Lung (tissue), 12 donors: ENCODE results near the gene CDC45. TPM values are rescaled to one million over a fixed set of nuclear protein-coding genes. Genes with fewer than 3 reads are reported as not detected.

Source experiments
- ATAC-seq: fragments of 200-7000 bp; cut with Tn5 transposase; one replicate; pipeline ENCODE4 v1.9.1; 2020; ENCODE audit warnings: moderate number of reproducible peaks; ENCODE audit not compliant: insufficient read depth, low FRiP score
- DNase-seq, 3 donors: peaks; one replicate each; pipeline ENCODE4 v3.0.0-alpha.2; 2013 to 2017
- H3K27ac ChIP-seq, 2 donors: one replicate each; pipeline ENCODE4 v1.5.1; 2013; ENCODE audit warnings: mild to moderate bottlenecking in 2 of 2, moderate library complexity in 2 of 2, control low read depth in 1 of 2, inconsistent platforms in 1 of 2, low read depth in 1 of 2, low read length in 1 of 2
- H3K27me3 ChIP-seq, 3 donors: one replicate each; pipeline ENCODE4 v1.5.1; 2013; ENCODE audit warnings: low read length in 2 of 3; ENCODE audit not compliant: control insufficient read depth in 3 of 3, insufficient read depth in 3 of 3
- H3K36me3 ChIP-seq, 4 donors: one replicate each; pipeline ENCODE4 v1.5.1; 2013; ENCODE audit warnings: low read length in 4 of 4, mild to moderate bottlenecking in 1 of 4, moderate library complexity in 1 of 4; ENCODE audit not compliant: control insufficient read depth in 4 of 4, insufficient read depth in 4 of 4
- H3K4me1 ChIP-seq, 5 donors: one replicate each; pipeline ENCODE4 v1.5.1; 2013; ENCODE audit warnings: low read length in 5 of 5, mild to moderate bottlenecking in 2 of 5, moderate library complexity in 1 of 5; ENCODE audit not compliant: control insufficient read depth in 5 of 5, insufficient read depth in 5 of 5
- H3K4me3 ChIP-seq: one replicate; pipeline ENCODE4 v1.5.1; 2013; ENCODE audit warnings: mild to moderate bottlenecking, control low read depth, moderate library complexity
- H3K9ac ChIP-seq, 2 donors: one replicate each; pipeline ENCODE4 v1.5.1; 2013; ENCODE audit warnings: low read length in 2 of 2, control low read depth in 1 of 2; ENCODE audit not compliant: insufficient read depth in 1 of 2
- H3K9me3 ChIP-seq, 4 donors: one replicate each; pipeline ENCODE4 v1.5.1; 2013; ENCODE audit warnings: low read length in 3 of 4, mild to moderate bottlenecking in 1 of 4, moderate library complexity in 1 of 4; ENCODE audit not compliant: control insufficient read depth in 4 of 4, insufficient read depth in 3 of 4
- WGBS, 2 donors: extraction: QIAGEN DNeasy Blood & Tissue Kit; methylation state at CpG; one replicate each; pipeline ENCODE4 v1.1.7; 2013; 5-methylcytosine and 5-hydroxymethylcytosine counted together
- polyA plus RNA-seq, 2 donors: library from polyadenylated mRNA; stranded (reverse); fragments of 200-250 nt; gene quantifications; one replicate each; pipeline ENCODE4 v1.2.1, GENCODE V29; 2013
- total RNA-seq, 2 donors: library from RNA; depleted of rRNA in 1 of 2; stranded (reverse); fragments of >200 nt in 1 of 2; gene quantifications; one replicate each; pipeline ENCODE4 v1.2.1, GENCODE V29; 2014 to 2021
- TF ChIP-seq, protein P1 (sequence below): IDR thresholded peaks from 2 replicates; pipeline ENCODE4 v1.5.1; 2012; ENCODE audit warnings: mild to moderate bottlenecking; ENCODE audit errors: control extremely low read depth, extremely low read depth
- donor health status: control.
- donor health status: control.
- donor health status: Bipolar disorder and iron deficiency.
- donor health status: healthy.
- donor health status: DM: yes; HTN: yes; CAD: no.

Gene CDC45
- total and polyA plus RNA-seq, 4 donors = 2.1 to 6.8 (median 3.1) TPM

- Histone ChIP-seq H3K27me3 (no peaks in the 10 kb centered on the region), H3K9ac (no peak overlapping the region), H3K9me3 (peaks cover 0 to 5% (median 0%) of the 10 kb centered on the region in 4 donors), H3K27ac (no peak overlapping the region), H3K36me3 (no peaks in the 10 kb centered on the region), H3K4me1 (peaks cover 0 to 6% (median 0%) of the 10 kb centered on the region in 5 donors), H3K4me3 (no peak overlapping the region)
- 89 to 98% methylated on average over 2 of the region's 2 CpGs for WGBS, 2 donors
- DNase-seq (no peak), ATAC-seq (no peak)
- TF ChIP-seq, protein P1, sequence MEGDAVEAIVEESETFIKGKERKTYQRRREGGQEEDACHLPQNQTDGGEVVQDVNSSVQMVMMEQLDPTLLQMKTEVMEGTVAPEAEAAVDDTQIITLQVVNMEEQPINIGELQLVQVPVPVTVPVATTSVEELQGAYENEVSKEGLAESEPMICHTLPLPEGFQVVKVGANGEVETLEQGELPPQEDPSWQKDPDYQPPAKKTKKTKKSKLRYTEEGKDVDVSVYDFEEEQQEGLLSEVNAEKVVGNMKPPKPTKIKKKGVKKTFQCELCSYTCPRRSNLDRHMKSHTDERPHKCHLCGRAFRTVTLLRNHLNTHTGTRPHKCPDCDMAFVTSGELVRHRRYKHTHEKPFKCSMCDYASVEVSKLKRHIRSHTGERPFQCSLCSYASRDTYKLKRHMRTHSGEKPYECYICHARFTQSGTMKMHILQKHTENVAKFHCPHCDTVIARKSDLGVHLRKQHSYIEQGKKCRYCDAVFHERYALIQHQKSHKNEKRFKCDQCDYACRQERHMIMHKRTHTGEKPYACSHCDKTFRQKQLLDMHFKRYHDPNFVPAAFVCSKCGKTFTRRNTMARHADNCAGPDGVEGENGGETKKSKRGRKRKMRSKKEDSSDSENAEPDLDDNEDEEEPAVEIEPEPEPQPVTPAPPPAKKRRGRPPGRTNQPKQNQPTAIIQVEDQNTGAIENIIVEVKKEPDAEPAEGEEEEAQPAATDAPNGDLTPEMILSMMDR = no peak
These were observed 69.2 kb downstream of the CDC45 start for GRCh38 chr22:19548964-19549363.

- no peak overlapping the region for H3K27ac ChIP-seq
- ATAC-seq (no peak), DNase-seq (no peak)
- peaks cover 0 to 4% (median 0%) of the 10 kb centered on the region in 5 donors for H3K4me1 ChIP-seq
- H3K27me3 ChIP-seq = no peaks in the 10 kb centered on the region
- H3K9me3 ChIP-seq = peaks cover 0 to 5% (median 0%) of the 10 kb centered on the region in 4 donors
- 87% methylated on average over 7 of the region's 7 CpGs for WGBS, 2 donors
- H3K4me3 ChIP-seq = no peak overlapping the region
- TF ChIP-seq, protein P1 = no peak
- no peaks in the 10 kb centered on the region for H3K36me3 ChIP-seq
- no peak overlapping the region for H3K9ac ChIP-seq
These were observed 69.7 kb downstream of the CDC45 start for GRCh38 chr22:19549428-19549827.

DNA sequence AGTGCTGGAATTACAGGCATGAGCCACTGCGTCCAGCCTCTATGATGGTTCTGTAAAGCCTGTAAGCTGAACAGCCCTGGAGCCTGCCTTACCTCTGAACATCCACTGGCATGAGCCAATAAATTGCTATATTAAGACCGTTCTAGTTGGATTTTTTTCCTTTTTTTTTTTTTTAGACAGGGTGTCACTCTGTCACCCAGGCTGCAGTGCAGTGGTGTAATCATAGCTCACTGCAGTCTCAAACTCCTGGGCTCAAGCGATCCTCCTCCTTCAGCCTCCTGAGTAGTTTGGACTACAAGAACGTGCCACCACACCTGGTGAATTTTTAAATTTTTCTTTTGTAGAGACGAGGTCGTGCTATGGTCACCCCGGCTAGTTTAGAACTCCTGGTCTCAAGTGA is 70.7 kb downstream of the CDC45 start:
- peaks cover 0 to 4% (median 0%) of the 10 kb centered on the region in 5 donors for H3K4me1 ChIP-seq
- no peak for ATAC-seq
- DNase-seq = no peak
- 85 to 96% methylated on average over 7 of the region's 7 CpGs for WGBS, 2 donors
- peaks cover 0 to 5% (median 0%) of the 10 kb centered on the region in 4 donors for H3K9me3 ChIP-seq
- H3K36me3 ChIP-seq = no peaks in the 10 kb centered on the region
- TF ChIP-seq, protein P1 = no peak
- H3K27me3 ChIP-seq = no peaks in the 10 kb centered on the region
- H3K4me3 ChIP-seq = no peak overlapping the region
- H3K9ac ChIP-seq = no peak overlapping the region
- H3K27ac ChIP-seq = no peak overlapping the region

GRCh38 chr22:19553201-19553600 is 73.5 kb downstream of the CDC45 start:
- Histone ChIP-seq H3K9me3 (peaks cover 0 to 5% (median 0%) of the 10 kb centered on the region in 4 donors), H3K36me3 (no peaks in the 10 kb centered on the region), H3K27me3 (no peaks in the 10 kb centered on the region), H3K4me3 (no peak overlapping the region), H3K27ac (no peak overlapping the region), H3K4me1 (peaks cover 0 to 7% (median 0%) of the 10 kb centered on the region in 5 donors), H3K9ac (no peak overlapping the region)
- 96% methylated on average over 2 of the region's 2 CpGs for WGBS, 2 donors
- ATAC-seq (no peak), DNase-seq (no peak)
- TF ChIP-seq, protein P1 = no peak
